Endothelial cell of umbilical vein (primary cell): ENCODE results near the gene MFSD6L. TPM values are rescaled to one million over a fixed set of nuclear protein-coding genes. Genes with fewer than 3 reads are reported as not detected.

Experiments
- BruUV-seq: library from RNA; stranded (reverse); fragments of 400-500 nt; replicated peaks from 2 replicates; lab custom pipeline; 2021; lab: Mats Ljungman, UMichigan
- CTCF ChIA-PET: fragments of 300-600, 350-600 bp; sonication (Branson Sonifier 250); formaldehyde crosslinking; loops from one replicate; lab custom pipeline; 2021; ENCODE audit warnings: antibody characterized with exemption, inconsistent platforms; lab: Charles Lee
- POLR2A ChIA-PET: fragments of 300-600, 350-600 bp; sonication (Branson Sonifier 250); formaldehyde crosslinking; loops from one replicate; lab custom pipeline; 2021; ENCODE audit warnings: antibody characterized with exemption, inconsistent platforms; lab: Charles Lee
- DNase-seq: peaks from one replicate; pipeline ENCODE4 v3.0.0-alpha.2; 2011; ENCODE audit warnings: low read depth, low spot score
- FAIRE-seq: peaks from 2 replicates; lab custom pipeline; 2011; peaks lifted over from hg19 to GRCh38; lab: Jason Lieb, UNC
- H2AFZ ChIP-seq: 2 replicates; pipeline ENCODE4 v1.6.0; 2012; ENCODE audit warnings: low read depth, low read length, control low read depth, inconsistent platforms
- H3K27ac ChIP-seq: 2 replicates; pipeline ENCODE4 v1.5.1; 2011; ENCODE audit warnings: low read depth, mild to moderate bottlenecking, control low read depth, low read length, moderate library complexity; ENCODE audit not compliant: insufficient read depth
- H3K27me3 ChIP-seq, 2 experiments: 2 replicates each; pipeline versions ENCODE4 v1.6.0 to v1.6.1; 2011; ENCODE audit warnings: low read length in 2 of 2, mixed read lengths in 1 of 2; ENCODE audit not compliant: control insufficient read depth in 2 of 2, insufficient read depth in 2 of 2
- H3K36me3 ChIP-seq, 2 experiments: 2 replicates in 1 of 2; 3 replicates in 1 of 2; pipeline ENCODE4 v1.5.1; 2011; ENCODE audit warnings: low read length in 2 of 2, mild to moderate bottlenecking in 1 of 2, moderate library complexity in 1 of 2; ENCODE audit not compliant: control insufficient read depth in 2 of 2, insufficient read depth in 2 of 2; ENCODE audit errors: extremely low read depth in 1 of 2
- H3K4me1 ChIP-seq: 3 replicates; pipeline ENCODE4 v1.5.1; 2011; ENCODE audit warnings: mild to moderate bottlenecking, low read length; ENCODE audit not compliant: control insufficient read depth, insufficient read depth; ENCODE audit errors: extremely low read depth
- H3K4me2 ChIP-seq: 2 replicates; pipeline ENCODE4 v1.6.1; 2011; ENCODE audit warnings: low read length, control low read depth, mixed read lengths; ENCODE audit not compliant: insufficient read depth
- H3K4me3 ChIP-seq, 3 experiments: fragments of 200-600 bp in 1 of 3; sonication (generic), shearing (Covaris generic) in 1 of 3; replicated peaks in 1 of 3; 2 replicates each; pipeline ENCODE4 v1.5.1; 2011 to 2016; ENCODE audit warnings: control low read depth in 3 of 3, low read length in 3 of 3, mild to moderate bottlenecking in 2 of 3, inconsistent platforms in 1 of 3, low read depth in 1 of 3, moderate library complexity in 1 of 3; ENCODE audit not compliant: insufficient read depth in 1 of 3
- H3K79me2 ChIP-seq: 2 replicates; pipeline ENCODE4 v1.6.0; 2012; ENCODE audit warnings: low read length, inconsistent platforms; ENCODE audit not compliant: control insufficient read depth, insufficient read depth
- H3K9ac ChIP-seq: replicated peaks from 2 replicates; pipeline ENCODE3; 2011; ENCODE audit warnings: low read length, control low read depth; ENCODE audit not compliant: insufficient read depth; ENCODE audit errors: extremely low read depth
- H3K9me1 ChIP-seq: replicated peaks from 3 replicates; pipeline ENCODE4 v1.6.0; 2011; ENCODE audit warnings: mild to moderate bottlenecking, low read length; ENCODE audit not compliant: control insufficient read depth, insufficient read depth; ENCODE audit errors: extremely low read depth
- H3K9me3 ChIP-seq: replicated peaks from 2 replicates; pipeline ENCODE4 v1.5.1; 2012; ENCODE audit warnings: low read length, inconsistent platforms; ENCODE audit not compliant: control insufficient read depth, insufficient read depth
- H4K20me1 ChIP-seq: replicated peaks from 2 replicates; pipeline ENCODE3; 2011; ENCODE audit warnings: mild to moderate bottlenecking, low read length; ENCODE audit not compliant: control insufficient read depth, insufficient read depth; ENCODE audit errors: extremely low read depth
- EZH2 ChIP-seq: IDR thresholded peaks from 2 replicates; pipeline ENCODE4 v1.6.1; 2012; ENCODE audit warnings: borderline replicate concordance, low read depth, mild to moderate bottlenecking, moderate library complexity, low read length, inconsistent platforms; ENCODE audit not compliant: severe bottlenecking
- FOS ChIP-seq: IDR thresholded peaks from 2 replicates; pipeline ENCODE4 v1.6.1; 2011; ENCODE audit warnings: mild to moderate bottlenecking, low read length, moderate library complexity, borderline replicate concordance; ENCODE audit not compliant: insufficient read depth
- GATA2 ChIP-seq: IDR thresholded peaks from 2 replicates; pipeline ENCODE4 v1.7.0; 2011; ENCODE audit warnings: low read depth, mild to moderate bottlenecking, moderate library complexity, mixed read lengths, low read length; ENCODE audit not compliant: insufficient read length, insufficient read depth
- JUN ChIP-seq: IDR thresholded peaks from 2 replicates; pipeline ENCODE4 v1.6.1; 2011; ENCODE audit warnings: borderline replicate concordance, low read depth; ENCODE audit not compliant: insufficient read length, insufficient read depth
- MYC ChIP-seq: IDR thresholded peaks from one replicate; pipeline ENCODE4 v1.6.1; 2011; ENCODE audit warnings: mild to moderate bottlenecking, low read depth, low read length
- POLR2A ChIP-seq: IDR thresholded peaks from 2 replicates; pipeline ENCODE4 v1.6.1; 2012; ENCODE audit warnings: low read depth, mild to moderate bottlenecking, control low read depth, low read length
- POLR2AphosphoS5 ChIP-seq: IDR thresholded peaks from 2 replicates; pipeline ENCODE4 v1.6.1; 2012; ENCODE audit warnings: low read depth, mild to moderate bottlenecking, control low read depth, low read length, moderate library complexity; ENCODE audit not compliant: insufficient read depth
- dilution Hi-C: fragments of 300-500 bp; cut with MboI; formaldehyde crosslinking; loops from one replicate; pipeline ENCODE4 v1.15.0; 2019; ENCODE audit warnings: low sequenced_read_pairs; ENCODE audit not compliant: extremely low pct_ligation_motif_present
- intact Hi-C: fragments of 100-400 bp; cut with micrococcal nuclease; formaldehyde crosslinking; loops from one replicate; pipeline ENCODE4 v1.10.0; 2022
- polyA plus RNA-seq, 4 experiments: library from polyadenylated mRNA; depleted of rRNA in 3 of 4; stranded (reverse) in 3 of 4; unstranded in 1 of 4; fragments of >200 nt; gene quantifications; 2 replicates each; pipeline versions ENCODE4 v1.2.1 to v1.2.3, GENCODE V29; 2011 to 2012; ENCODE audit warnings: missing spikeins in 1 of 4
- total RNA-seq: library from RNA; stranded (reverse); gene quantifications from 2 replicates; pipeline ENCODE4 v1.2.3, GENCODE V29; 2021
- TF ChIP-seq, protein P1 (sequence below), 2 donors: IDR thresholded peaks; 1 replicate in 1 of 2; 2 replicates in 1 of 2; pipeline ENCODE4 v1.5.1; 2011; ENCODE audit warnings: low read length in 2 of 2, mild to moderate bottlenecking in 2 of 2, moderate library complexity in 2 of 2, control low read depth in 1 of 2, inconsistent platforms in 1 of 2, low read depth in 1 of 2; ENCODE audit not compliant: insufficient read depth in 1 of 2; ENCODE audit errors: extremely low read depth in 1 of 2
- TF ChIP-seq, protein P2 (sequence below): IDR thresholded peaks from 2 replicates; pipeline ENCODE4 v1.6.1; 2011; ENCODE audit not compliant: insufficient read depth, insufficient read length

The MFSD6L gene
- total and polyA plus RNA-seq, 2 donors (not counting 3 experiments of a cell fraction or from before 2014, with no cell fraction given) = not detected

DNA sequence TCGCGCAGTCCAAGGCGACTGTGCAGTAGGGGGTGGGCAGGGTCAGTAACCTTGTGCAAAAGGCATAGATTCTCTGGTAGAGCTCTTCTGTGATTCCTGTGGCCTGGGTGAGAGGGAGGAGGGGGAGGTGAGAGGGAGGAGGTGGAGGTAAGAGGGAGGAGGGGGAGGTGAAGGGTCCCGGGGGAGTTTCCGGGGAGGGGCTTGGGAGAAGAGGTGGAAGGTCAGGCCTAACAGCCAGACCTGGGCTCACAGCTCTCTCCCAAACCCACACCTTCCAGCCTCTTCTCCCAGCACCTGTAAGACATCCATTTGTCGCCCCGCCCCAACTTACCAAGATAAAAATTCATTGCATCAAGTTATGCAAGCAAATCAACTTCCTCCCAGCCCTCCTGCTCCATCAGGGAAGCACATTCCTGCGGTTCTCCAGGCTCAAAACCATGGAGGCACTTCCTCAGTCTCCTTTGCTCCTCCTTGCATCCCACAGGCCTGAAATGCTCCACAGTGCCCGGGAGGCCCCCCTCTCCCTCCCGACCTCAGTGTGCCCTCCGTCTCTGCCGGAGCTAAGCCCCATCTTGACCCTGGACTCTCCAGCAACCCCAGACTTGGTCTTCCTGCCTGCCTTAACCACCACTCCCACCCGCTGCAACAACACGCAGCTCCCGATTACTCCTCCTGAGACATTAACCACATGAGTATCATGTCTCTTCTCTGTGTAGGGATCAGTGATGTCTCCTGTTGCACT, 37.8 kb upstream of the MFSD6L start:
- CTCF ChIA-PET = interaction anchor here (1.1 kb wide), 1 partner anchor 10 kb away, joined by 3 read pairs; no protein-coding TSS in a partner anchor

More for the DNA sequence above, 37.8 kb upstream of the MFSD6L start:
- H3K4me1 ChIP-seq = no peaks in the 10 kb centered on the region
- no peaks in the 10 kb centered on the region for H3K36me3 ChIP-seq
- H3K27ac ChIP-seq = no peak overlapping the region
- dilution Hi-C loops = no loop called here
- no peaks in the 10 kb centered on the region for H3K9me1 ChIP-seq
- H2AFZ ChIP-seq = no peak overlapping the region
- BruUV-seq = no TSS peak
- no peaks in the 10 kb centered on the region for H3K9me3 ChIP-seq
- no peak overlapping the region for H3K9ac ChIP-seq
- no peak overlapping the region for H3K4me3 ChIP-seq
- H3K27me3 ChIP-seq = no peaks in the 10 kb centered on the region
- POLR2A ChIA-PET = no interaction called here
- TF ChIP-seq GATA2 (no peak), EZH2 (no peak), POLR2AphosphoS5 (no peak), POLR2A (no peak), JUN (no peak), MYC (no peak), FOS (no peak)
- TF ChIP-seq, protein P1, sequence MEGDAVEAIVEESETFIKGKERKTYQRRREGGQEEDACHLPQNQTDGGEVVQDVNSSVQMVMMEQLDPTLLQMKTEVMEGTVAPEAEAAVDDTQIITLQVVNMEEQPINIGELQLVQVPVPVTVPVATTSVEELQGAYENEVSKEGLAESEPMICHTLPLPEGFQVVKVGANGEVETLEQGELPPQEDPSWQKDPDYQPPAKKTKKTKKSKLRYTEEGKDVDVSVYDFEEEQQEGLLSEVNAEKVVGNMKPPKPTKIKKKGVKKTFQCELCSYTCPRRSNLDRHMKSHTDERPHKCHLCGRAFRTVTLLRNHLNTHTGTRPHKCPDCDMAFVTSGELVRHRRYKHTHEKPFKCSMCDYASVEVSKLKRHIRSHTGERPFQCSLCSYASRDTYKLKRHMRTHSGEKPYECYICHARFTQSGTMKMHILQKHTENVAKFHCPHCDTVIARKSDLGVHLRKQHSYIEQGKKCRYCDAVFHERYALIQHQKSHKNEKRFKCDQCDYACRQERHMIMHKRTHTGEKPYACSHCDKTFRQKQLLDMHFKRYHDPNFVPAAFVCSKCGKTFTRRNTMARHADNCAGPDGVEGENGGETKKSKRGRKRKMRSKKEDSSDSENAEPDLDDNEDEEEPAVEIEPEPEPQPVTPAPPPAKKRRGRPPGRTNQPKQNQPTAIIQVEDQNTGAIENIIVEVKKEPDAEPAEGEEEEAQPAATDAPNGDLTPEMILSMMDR (IDR thresholded peaks at IDR 0.05; ENCODE audit: extremely low read depth in 1 of 2, insufficient read depth in 1 of 2, low read depth in 1 of 2, low read length in 2 of 2) = no peak
- TF ChIP-seq, protein P2, sequence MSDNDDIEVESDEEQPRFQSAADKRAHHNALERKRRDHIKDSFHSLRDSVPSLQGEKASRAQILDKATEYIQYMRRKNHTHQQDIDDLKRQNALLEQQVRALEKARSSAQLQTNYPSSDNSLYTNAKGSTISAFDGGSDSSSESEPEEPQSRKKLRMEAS = no peak
- FAIRE-seq (no peak), DNase-seq (no peak)
- H3K79me2 ChIP-seq = no peaks in the 10 kb centered on the region
- intact Hi-C loops = no loop called here
- no peaks in the 10 kb centered on the region for H4K20me1 ChIP-seq
- no peak overlapping the region for H3K4me2 ChIP-seq
